ENCODE measurements around the gene CLCN6. TPM values are rescaled to one million over a fixed set of nuclear protein-coding genes. Genes with fewer than 3 reads are reported as not detected.

The CLCN6 gene
- total RNA-seq, 1 donor from 2014 or later = 6.8 TPM

- DNase-seq (ENCODE audit: low read depth) = no peak
- no peak overlapping the region for H3K4me3 ChIP-seq (ENCODE audit: low read depth, low read length)
- no peak for TF ChIP-seq CTCF (conservative IDR thresholded peaks at IDR 0.05; ENCODE audit: low read depth, low read length)
Observed at GRCh38 chr1:11770011-11770410, 36.0 kb upstream of the CLCN6 start.

- no peak for TF ChIP-seq CTCF (conservative IDR thresholded peaks at IDR 0.05; ENCODE audit: low read depth, low read length)
- DNase-seq (ENCODE audit: low read depth) = no peak
- H3K4me3 ChIP-seq (ENCODE audit: low read depth, low read length) = no peak overlapping the region
Observed at GRCh38 chr1:11771481-11772043, 34.4 kb upstream of the CLCN6 start.

- TF ChIP-seq CTCF (conservative IDR thresholded peaks at IDR 0.05; ENCODE audit: low read depth, low read length) = no peak
- H3K4me3 ChIP-seq (ENCODE audit: low read depth, low read length) = no peak overlapping the region
- no peak for DNase-seq (ENCODE audit: low read depth)
Observed at GRCh38 chr1:11772458-11772857, 33.5 kb upstream of the CLCN6 start.

GRCh38 chr1:11774753-11775152 lies 31.2 kb upstream of the CLCN6 start:
- TF ChIP-seq CTCF (conservative IDR thresholded peaks at IDR 0.05; ENCODE audit: low read depth, low read length) = no peak
- DNase-seq (ENCODE audit: low read depth) = no peak
- no peak overlapping the region for H3K4me3 ChIP-seq (ENCODE audit: low read depth, low read length)

- DNase-seq (ENCODE audit: low read depth) = no peak
- H3K4me3 ChIP-seq (ENCODE audit: low read depth, low read length) = no peak overlapping the region
- no peak for TF ChIP-seq CTCF (conservative IDR thresholded peaks at IDR 0.05; ENCODE audit: low read depth, low read length)
Observed at GRCh38 chr1:11777658-11778322, 28.2 kb upstream of the CLCN6 start.

- no peak for DNase-seq (ENCODE audit: low read depth)
- H3K4me3 ChIP-seq (ENCODE audit: low read depth, low read length) = no peak overlapping the region
Observed at GRCh38 chr1:11778336-11778735, 27.7 kb upstream of the CLCN6 start.

More at GRCh38 chr1:11778336-11778735, 27.7 kb upstream of the CLCN6 start:
- no peak for TF ChIP-seq CTCF (conservative IDR thresholded peaks at IDR 0.05; ENCODE audit: low read depth, low read length)
